Erythroblast (primary cell): Measurements from ENCODE around the gene OTUB1.
A peak's percentile ranks its signal among the peaks of the same experiment; 100 is the strongest.

Experiments used
- GATA1 ChIP-seq: IDR thresholded peaks from 2 replicates; pipeline ENCODE4 v1.6.1; 2011; ENCODE audit warnings: low read depth, mild to moderate bottlenecking, control low read depth, low read length, moderate library complexity
- POLR2A ChIP-seq: IDR thresholded peaks from 2 replicates; pipeline ENCODE4 v1.6.1; 2011; ENCODE audit warnings: mild to moderate bottlenecking, low read length

DNA sequence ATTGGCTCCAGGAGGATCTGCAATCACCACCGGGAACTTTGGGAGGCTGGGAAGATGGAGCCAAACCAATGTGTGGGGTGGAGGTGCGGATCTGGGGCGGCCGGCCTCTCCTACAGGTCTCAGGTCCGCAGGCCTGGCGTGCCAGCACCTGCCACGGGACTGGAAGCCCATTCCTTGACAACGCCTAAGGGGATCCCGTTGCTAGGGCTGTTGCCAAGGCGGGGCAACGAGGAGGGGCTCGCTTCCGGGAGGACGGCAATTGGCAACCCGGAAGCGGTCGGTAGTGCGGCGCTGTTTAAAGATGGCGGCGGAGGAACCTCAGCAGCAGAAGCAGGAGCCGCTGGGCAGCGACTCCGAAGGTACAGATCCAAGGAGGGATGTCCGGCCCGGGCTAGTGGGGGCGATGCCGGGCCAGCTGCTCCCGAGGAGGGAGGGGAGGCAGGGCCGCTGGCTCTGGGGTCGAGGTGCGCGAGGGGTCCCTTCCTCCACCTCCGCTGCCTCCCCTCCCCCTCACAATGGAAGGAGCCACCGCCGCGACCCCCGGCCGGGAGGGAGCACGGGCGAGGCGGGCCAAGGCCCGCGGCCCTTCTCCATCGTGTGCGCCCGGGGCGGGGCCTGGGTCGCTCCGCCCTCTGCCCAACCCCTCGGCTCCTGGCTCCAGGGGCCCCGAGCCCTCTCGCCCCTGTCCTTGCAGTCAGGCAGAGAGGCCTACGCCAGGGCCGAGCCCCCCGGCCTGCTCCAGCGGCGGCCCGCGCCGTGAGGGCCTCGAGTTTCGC lies at the start of gene OTUB1:
- TF ChIP-seq POLR2A, result peak; percentile 84
- no peak for TF ChIP-seq GATA1
